ENCODE data around the gene TRIM49D1. TPM values are rescaled to one million over a fixed set of nuclear protein-coding genes. Genes with fewer than 3 reads are reported as not detected.

TRIM49D1 gene
- total RNA-seq, 2 donors from 2014 or later: not detected

Other genes starting within 250 kb of the TRIM49D1 start
- not detected for gene TRIM77, start 211.9 kb downstream of the TRIM49D1 start, total RNA-seq
- not detected for gene TRIM49, start 113.7 kb downstream of the TRIM49D1 start, total RNA-seq
- not detected for gene TRIM64B, start 43.8 kb downstream of the TRIM49D1 start, total RNA-seq
- not detected for gene TRIM49D2, start 1.8 kb upstream of the TRIM49D1 start, total RNA-seq
- gene TRIM64, start 43.8 kb upstream of the TRIM49D1 start, total RNA-seq: not detected
- not detected for gene TRIM49C, start 108.9 kb upstream of the TRIM49D1 start, total RNA-seq
- not detected for gene UBTFL1, start 163.7 kb upstream of the TRIM49D1 start, total RNA-seq
- gene NAALAD2, start 212.4 kb upstream of the TRIM49D1 start, total RNA-seq: under 1 TPM; 0.25 to 0.61 TPM

Measured in colonic mucosa (tissue), 2 donors.